ENCODE results near the gene LMO7.

- TF ChIP-seq POLR2A (IDR thresholded peaks at IDR 0.05; ENCODE audit: low read depth, low read length) (no peak), TAF1 (IDR thresholded peaks at IDR 0.05; ENCODE audit: borderline replicate concordance, low read depth, low read length) (no peak)
Measured at GRCh38 chr13:75703769-75704168, 67.6 kb downstream of the LMO7 start.

Data from GM12892 (cell line).